AG10803 (cell line): Measurements from ENCODE around the gene MEP1B.
"Not testable (repeated sequence)": the region's sequence is repeated elsewhere in the genome, so short reads cannot be mapped to it uniquely, and the experiment has no call there.

Experiments
- DNase-seq: peaks from one replicate; pipeline ENCODE4 v3.0.0; 2010; ENCODE audit warnings: low read depth
- H3K4me3 ChIP-seq: 2 replicates; pipeline ENCODE4 v1.5.1; 2011; ENCODE audit warnings: mild to moderate bottlenecking, low read length, control low read depth
- TF ChIP-seq, protein P1 (sequence below): conservative IDR thresholded peaks from 2 replicates; pipeline ENCODE4 v1.5.1; 2011; ENCODE audit warnings: mild to moderate bottlenecking, low read length, control low read depth, inconsistent platforms

The MEP1B gene

GRCh38 chr18:32208577-32208976, 18.7 kb downstream of the MEP1B start:
- TF ChIP-seq, protein P1, sequence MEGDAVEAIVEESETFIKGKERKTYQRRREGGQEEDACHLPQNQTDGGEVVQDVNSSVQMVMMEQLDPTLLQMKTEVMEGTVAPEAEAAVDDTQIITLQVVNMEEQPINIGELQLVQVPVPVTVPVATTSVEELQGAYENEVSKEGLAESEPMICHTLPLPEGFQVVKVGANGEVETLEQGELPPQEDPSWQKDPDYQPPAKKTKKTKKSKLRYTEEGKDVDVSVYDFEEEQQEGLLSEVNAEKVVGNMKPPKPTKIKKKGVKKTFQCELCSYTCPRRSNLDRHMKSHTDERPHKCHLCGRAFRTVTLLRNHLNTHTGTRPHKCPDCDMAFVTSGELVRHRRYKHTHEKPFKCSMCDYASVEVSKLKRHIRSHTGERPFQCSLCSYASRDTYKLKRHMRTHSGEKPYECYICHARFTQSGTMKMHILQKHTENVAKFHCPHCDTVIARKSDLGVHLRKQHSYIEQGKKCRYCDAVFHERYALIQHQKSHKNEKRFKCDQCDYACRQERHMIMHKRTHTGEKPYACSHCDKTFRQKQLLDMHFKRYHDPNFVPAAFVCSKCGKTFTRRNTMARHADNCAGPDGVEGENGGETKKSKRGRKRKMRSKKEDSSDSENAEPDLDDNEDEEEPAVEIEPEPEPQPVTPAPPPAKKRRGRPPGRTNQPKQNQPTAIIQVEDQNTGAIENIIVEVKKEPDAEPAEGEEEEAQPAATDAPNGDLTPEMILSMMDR = no peak
- H3K4me3 ChIP-seq = no peak overlapping the region

DNA sequence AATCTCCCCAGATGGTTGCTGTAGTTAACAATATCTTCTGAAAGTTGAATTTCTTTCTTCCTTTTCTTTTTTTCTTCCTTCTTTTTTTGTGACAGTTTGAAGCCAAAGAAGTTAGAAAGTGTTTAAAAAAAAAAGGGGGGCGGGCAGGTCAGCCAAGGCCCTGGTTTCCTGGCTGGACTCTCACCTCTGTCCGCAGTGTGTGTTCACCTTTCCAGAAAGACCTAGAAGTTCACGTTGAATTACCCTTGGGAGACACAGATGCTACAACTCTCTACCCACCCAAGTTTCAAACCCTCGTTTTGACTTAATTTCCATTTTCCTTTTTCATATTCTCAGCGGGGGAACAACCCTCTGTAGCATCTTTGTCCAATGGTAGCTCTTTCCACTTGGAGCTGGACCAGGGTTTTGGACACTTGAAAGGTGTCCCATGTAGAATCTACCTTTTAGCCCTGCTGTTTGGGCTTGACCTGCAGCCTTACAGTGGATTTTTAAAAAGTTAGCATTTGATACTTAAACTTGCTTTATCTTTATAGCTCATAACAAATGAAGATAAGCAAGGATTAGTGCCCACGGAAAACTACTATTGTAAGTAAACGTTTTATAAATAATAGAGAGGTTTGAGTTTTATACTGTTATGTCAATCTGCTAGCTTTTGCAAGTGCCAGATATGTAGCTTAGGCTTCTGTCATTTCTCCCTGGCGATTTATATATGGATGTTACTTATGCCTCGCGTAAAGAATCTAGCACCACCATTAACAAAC, 20.0 kb downstream of the MEP1B start:
- H3K4me3 ChIP-seq = no peak overlapping the region
- TF ChIP-seq, protein P1 = no peak
- no peak for DNase-seq

More at GRCh38 chr18:32208577-32208976, 18.7 kb downstream of the MEP1B start:
- no peak for DNase-seq

DNA sequence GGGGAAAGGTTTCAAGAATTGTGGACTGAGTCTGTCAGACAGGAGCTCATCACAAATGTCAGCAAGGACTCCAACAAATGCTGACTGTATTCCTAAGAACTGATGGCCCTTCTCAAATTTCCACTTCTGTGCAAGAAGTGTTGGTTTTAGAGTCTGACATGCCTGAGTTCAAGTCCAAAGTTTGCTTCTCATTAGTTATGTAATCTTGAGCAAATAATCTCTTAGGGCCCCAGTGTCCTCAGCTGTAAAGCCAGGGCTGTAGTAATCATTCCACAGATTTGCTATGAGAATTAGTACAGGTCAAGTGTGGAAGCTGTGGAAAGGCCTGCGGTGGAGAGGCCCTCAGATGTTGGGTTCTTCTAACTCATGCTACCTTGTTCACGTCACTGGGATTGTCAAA, 23.9 kb downstream of the MEP1B start:
- no peak for DNase-seq
- TF ChIP-seq, protein P1 = no peak
- H3K4me3 ChIP-seq = no peak overlapping the region

GRCh38 chr18:32216390-32216789, 26.6 kb downstream of the MEP1B start:
- H3K4me3 ChIP-seq = no peak overlapping the region
- DNase-seq = no peak
- TF ChIP-seq, protein P1 = no peak

DNA sequence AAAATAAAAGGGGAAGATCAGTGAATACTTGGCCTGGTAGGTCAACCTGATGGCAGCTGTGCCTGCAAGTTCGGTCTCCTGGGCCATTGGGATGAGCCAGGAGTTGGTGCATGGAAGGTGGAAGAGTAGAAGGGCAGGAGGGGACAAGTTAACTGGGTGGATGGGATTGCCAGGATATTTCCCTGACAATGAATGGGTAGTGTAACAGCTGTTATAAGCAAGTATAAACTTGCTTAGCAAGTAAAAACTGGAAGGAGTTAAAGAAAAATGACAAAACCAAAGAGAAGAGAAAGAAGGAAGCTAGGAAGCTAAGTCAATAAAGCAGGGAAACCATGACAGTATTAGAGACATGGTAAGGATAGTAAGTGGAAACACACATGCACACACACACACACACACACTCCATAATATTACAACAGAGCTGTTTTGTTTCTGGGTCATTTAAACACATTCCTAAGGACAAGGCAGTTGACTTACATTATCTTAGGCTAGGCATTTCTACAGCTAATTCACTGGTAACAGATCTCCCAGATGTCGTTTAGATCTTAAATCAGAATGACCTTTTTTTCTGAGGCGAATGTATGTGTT, 29.7 kb downstream of the MEP1B start:
- no peak overlapping the region for H3K4me3 ChIP-seq
- TF ChIP-seq, protein P1 = no peak
- DNase-seq = no peak

DNA sequence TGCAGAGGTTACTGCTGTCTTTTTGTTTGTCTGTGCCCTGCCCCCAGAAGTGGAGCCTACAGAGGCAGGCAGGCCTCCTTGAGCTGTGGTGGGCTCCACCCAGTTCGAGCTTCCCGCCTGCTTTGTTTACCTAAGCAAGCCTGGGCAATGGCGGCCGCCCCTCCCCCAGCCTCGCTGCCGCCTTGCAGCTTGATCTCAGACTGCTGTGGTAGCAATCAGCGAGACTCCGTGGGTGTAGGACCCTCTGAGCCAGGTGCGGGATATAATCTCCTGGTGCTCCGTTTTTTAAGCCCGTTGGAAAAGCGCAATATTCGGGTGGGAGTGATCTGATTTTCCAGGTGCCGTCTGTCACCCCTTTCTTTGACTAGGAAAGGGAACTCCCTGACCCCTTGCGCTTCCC, 43.5 kb downstream of the MEP1B start:
- DNase-seq, H3K4me3 ChIP-seq: not testable (repeated sequence)

GRCh38 chr18:32237049-32237448, 47.2 kb downstream of the MEP1B start:
- TF ChIP-seq, protein P1 = no peak
- H3K4me3 ChIP-seq = no peak overlapping the region
- no peak for DNase-seq
